OCI-M2 (cell line): ENCODE measurements around the gene ADCY4.

Experiments used
- DNase-seq: peaks from one replicate; lab custom pipeline; 2025; ENCODE audit not compliant: unreplicated experiment; lab: John Stamatoyannopoulos, UW

ADCY4 gene

DNA sequence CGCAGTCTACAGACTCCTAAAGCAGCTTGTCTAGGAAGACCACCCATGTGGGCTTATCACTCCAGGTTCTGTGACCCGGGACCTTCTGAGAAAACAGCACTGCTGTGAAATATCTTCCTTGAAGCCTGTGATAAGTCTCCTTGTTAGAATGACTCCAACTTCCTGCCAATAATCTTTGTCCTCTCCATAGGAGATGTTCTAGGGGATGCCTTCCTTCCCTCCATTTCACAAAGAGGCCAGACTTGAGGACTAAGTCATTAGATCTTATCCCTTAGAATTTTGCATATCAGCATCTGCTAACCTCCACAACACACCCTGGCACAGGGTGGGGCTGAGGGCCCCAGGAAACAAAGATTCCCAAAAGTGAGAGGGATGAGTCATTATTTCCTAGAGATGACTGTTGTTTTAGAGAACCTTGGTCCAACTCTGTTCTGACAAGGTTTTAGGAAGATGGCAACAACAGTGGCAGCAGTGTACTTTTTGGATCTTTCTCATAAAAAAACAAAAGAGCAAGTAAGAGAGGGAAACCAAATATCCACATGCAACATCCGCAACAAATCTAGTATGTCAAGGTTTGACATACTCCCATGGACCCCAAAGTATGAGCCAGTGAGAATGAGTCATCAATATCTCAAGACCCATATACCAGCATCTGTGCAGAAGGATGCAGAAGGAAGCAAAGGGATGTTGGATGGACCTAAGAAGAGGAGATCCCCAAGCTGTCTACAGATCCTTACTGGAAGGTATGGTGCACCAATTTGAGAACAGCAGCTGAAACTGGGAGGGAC lies 17.5 kb downstream of the ADCY4 start:
- no peak for DNase-seq

DNA sequence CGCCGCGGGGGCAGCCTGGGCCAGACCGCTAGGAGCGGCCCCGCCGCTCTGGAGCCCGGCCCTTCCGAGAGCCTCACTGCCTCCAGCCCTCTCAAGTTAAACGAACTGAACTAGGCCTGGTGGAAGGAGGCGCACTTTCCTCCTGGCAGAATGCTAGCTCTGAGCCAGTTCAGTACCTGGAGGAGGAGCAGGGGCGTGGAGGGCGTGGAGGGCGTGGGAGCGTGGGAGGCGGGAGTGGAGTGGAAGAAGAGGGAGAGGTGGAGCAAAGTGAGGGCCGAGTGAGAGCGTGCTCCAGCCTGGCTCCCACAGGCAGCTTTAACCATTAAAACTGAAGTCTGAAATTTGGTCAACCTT lies 18.3 kb downstream of the ADCY4 start:
- DNase-seq: no peak

DNA sequence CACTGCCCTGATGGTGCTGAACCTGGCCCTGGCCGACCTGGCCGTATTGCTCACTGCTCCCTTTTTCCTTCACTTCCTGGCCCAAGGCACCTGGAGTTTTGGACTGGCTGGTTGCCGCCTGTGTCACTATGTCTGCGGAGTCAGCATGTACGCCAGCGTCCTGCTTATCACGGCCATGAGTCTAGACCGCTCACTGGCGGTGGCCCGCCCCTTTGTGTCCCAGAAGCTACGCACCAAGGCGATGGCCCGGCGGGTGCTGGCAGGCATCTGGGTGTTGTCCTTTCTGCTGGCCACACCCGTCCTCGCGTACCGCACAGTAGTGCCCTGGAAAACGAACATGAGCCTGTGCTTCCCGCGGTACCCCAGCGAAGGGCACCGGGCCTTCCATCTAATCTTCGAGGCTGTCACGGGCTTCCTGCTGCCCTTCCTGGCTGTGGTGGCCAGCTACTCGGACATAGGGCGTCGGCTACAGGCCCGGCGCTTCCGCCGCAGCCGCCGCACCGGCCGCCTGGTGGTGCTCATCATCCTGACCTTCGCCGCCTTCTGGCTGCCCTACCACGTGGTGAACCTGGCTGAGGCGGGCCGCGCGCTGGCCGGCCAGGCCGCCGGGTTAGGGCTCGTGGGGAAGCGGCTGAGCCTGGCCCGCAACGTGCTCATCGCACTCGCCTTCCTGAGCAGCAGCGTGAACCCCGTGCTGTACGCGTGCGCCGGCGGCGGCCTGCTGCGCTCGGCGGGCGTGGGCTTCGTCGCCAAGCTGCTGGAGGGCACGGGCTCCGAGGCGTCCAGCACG lies 18.9 kb downstream of the ADCY4 start:
- no peak for DNase-seq

DNA sequence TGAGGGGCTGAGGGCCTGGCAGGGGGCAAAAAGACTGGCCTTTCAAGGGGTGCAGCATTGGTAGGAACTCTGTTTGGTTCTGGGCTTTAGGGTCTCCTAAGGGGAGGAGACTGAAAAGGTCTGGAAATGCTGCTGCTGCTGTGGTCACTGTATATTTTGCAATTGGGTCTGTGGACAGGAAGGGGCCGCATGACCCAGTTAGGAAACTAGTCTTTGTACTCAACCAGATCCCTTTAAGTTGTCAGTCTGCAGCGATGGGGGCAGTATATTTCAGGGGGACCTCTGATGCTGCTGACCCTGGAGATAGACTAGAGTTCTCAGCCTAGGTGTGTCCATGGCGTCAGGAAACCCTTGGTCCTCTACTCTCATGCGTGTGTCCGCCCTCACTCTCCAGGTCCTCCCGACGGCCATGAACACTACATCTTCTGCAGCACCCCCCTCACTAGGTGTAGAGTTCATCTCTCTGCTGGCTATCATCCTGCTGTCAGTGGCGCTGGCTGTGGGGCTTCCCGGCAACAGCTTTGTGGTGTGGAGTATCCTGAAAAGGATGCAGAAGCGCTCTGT lies 19.5 kb downstream of the ADCY4 start:
- no peak for DNase-seq

DNA sequence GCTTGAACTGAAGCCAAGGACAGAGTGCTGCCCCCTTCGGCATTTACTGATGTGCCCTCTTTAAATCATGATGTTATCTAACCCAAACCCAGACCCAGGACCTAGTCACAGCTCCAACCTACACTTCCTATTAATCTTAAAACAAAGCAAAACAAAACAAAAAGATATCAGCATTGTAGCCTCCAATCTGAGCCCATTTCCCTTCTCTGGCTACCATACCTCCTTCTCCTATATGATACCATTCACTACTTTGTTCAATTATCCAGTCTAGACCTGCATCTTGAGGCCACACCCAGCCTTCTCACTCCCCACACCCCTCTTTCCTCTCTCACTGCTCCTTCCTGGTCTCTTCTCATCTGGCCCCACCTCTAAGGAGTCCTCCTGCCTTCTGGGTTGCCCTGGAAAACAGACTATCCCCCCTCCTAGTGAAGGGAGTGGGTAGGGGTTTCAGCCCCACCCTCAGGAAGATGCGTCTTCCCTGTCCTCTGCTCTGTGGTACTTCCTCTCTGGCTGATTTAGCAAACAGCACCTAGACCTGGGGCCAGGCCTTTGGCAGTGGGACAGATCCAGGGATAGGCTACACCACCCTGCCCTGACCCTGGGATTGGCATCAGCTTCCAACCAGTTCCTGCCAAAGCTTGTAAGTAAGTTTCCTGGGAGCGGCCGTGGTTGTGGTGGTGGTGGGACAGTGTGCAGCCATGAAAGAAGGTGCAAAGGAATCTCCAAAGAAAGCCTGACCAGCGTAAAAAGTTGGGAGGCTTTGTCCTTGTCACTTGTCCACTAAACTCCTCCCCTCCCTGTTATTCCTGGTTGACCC lies 20.3 kb downstream of the ADCY4 start:
- DNase-seq: no peak

DNA sequence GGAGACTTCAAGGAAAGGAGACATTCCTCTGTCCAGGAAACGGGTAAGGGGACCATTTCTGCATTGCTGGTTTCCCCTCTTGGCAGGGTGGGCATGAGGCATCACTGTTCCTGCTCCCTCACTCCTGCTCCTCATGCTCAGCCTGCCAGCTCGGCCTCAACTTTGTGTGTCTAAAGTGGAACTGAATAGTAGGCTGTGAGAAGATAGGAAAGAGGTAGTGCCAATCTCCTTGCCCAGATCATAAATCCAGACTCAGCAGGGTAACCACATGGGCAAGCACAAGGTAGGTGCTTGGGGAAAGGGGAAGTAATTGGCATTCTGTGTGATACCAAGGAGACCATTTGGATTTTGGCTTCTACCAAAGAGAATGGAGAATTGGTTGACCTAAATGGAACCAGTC lies 21.0 kb downstream of the ADCY4 start:
- no peak for DNase-seq

DNA sequence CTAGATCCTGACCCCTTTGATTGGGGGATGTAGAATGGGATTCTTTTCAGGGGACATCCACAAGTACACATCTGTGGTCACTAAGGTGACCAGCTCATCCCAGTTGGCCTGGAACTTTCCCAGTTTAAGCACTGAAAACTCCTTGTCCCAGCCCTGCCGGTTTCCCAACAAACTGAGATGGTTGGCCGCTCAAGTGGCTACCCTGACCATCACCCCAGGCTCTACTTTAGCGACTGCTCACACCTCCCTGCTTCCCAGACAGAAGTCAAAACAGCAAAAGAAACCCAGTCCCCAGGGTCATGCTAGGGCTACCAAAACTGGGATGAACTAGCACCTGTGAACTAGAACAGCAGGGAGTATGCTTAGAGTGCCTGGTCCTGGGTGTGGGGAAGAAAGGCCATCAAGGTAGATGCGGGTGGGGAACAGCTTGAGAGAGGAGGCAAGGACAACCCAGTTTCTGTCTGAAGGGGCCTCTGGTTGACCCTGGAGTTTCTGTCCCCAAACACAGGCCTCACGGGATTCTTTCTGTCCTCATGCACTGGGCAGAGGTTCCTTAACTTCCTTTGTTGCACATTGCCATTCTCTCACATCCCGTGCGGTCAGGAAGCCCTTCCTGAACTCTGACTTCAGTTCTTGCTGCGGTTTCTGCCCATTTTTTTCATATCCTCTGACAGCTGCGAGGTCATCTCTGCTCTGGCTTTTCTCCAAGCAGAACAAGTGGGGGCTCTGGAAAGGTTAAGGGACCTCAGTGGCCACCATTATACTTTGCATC lies 21.9 kb downstream of the ADCY4 start:
- DNase-seq: no peak

DNA sequence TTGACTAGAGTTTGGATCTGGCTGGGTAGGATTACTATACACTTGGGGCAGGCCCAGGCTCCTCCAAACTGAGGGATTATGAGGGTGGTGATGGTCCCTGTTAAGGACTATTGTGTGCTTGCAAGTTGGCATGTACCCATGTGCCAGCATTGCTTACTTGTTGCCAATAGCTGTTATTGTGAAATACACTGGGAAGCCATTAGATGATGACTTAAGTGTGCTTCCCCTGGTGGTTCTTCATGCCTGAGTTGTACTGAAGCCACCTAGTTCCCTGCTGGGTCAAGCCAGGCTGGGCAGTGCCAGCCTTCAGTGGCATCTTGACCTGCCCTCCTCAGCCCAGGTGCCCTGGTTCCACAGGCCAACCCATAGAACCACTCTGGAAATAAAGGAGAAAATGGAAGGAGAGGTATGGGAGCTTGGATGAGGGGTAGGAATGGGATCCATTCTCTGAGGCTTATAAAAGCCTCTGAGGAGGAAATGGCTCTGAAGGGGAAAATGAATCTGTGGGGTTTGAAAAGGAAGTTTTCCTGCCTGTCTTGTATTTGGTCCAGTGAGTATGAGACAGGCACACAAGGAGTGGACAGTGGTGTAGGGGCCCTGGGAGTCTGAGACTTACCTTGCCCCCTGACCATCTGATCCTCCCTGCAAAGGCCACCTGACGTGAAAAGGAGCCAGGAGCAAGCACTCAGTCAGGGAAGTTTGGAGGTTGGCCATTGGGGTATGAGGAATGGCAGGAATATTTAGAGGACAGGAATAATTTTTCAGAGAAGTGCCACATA lies 22.8 kb downstream of the ADCY4 start:
- DNase-seq: no peak

DNA sequence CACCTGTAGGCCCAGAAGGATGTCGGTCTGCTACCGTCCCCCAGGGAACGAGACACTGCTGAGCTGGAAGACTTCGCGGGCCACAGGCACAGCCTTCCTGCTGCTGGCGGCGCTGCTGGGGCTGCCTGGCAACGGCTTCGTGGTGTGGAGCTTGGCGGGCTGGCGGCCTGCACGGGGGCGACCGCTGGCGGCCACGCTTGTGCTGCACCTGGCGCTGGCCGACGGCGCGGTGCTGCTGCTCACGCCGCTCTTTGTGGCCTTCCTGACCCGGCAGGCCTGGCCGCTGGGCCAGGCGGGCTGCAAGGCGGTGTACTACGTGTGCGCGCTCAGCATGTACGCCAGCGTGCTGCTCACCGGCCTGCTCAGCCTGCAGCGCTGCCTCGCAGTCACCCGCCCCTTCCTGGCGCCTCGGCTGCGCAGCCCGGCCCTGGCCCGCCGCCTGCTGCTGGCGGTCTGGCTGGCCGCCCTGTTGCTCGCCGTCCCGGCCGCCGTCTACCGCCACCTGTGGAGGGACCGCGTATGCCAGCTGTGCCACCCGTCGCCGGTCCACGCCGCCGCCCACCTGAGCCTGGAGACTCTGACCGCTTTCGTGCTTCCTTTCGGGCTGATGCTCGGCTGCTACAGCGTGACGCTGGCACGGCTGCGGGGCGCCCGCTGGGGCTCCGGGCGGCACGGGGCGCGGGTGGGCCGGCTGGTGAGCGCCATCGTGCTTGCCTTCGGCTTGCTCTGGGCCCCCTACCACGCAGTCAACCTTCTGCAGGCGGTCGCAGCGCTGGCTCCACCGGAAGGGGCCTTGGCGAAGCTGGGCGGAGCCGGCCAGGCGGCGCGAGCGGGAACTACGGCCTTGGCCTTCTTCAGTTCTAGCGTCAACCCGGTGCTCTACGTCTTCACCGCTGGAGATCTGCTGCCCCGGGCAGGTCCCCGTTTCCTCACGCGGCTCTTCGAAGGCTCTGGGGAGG lies 23.9 kb downstream of the ADCY4 start, which contains the start of gene LTB4R:
Gene LTB4R (plus strand): TSS at position 857 of the 959 bp plus-strand sequence. CDS start 4,150 bp downstream, outside the sequence.
- DNase-seq: no peak

DNA sequence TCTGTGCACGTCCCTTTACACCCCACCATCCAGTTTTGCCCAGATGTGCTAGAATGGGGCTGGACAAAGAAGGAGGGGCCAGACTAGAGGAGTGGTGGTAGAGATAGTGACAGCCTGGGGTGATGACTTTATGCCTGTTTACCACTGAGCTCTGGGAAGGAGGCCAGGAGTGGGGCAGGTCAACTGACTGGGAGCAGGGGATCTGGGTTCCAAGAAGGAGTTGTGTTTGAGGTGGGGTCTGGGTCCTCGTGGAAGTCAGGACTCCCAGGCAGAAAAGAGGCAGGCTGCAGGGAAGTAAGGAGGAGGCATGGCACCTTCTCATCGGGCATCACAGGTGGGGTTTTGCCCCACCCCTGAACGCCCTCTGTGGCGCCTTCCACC lies 24.6 kb downstream of the ADCY4 start:
- DNase-seq: no peak

DNA sequence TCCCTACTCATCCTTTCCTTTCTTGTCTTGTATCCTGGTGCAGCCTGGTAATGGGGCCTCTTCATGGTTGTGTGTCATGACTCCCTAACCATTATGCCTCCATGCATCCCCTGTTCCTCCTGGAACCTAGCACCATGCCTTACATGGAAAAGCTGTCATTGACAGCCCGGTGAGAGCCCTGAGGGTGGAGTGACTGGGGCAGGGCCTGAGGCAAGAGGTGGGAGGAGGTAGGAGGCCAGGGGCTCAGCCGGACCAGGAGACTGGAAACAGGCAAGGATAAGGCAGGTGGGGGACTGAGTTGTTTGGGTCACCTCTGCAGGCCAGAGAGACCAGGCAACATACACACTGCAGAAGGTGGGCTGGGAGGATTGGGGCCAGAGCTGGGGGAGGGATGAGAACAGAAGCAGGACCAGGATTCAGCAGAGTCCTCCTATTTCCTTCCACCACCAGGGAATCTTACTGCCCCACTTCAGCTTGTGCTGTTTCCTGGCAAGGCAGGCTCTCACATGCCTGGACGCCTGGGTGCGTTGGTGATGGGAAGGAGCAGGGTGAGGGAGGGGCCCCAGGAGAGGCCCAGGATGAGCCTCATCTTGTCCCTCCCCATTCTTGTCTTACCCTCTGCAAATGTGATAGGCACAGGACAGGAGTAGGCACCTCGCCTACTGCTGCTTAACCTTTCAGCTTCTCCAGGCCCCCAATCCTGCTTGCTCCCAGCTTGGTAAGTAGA lies 25.2 kb downstream of the ADCY4 start, which contains the start of gene LTB4R2:
Gene LTB4R2 (plus strand): TSS at position 603 of the 727 bp plus-strand sequence. CDS start 525 bp downstream, outside the sequence.
- DNase-seq: no peak

DNA sequence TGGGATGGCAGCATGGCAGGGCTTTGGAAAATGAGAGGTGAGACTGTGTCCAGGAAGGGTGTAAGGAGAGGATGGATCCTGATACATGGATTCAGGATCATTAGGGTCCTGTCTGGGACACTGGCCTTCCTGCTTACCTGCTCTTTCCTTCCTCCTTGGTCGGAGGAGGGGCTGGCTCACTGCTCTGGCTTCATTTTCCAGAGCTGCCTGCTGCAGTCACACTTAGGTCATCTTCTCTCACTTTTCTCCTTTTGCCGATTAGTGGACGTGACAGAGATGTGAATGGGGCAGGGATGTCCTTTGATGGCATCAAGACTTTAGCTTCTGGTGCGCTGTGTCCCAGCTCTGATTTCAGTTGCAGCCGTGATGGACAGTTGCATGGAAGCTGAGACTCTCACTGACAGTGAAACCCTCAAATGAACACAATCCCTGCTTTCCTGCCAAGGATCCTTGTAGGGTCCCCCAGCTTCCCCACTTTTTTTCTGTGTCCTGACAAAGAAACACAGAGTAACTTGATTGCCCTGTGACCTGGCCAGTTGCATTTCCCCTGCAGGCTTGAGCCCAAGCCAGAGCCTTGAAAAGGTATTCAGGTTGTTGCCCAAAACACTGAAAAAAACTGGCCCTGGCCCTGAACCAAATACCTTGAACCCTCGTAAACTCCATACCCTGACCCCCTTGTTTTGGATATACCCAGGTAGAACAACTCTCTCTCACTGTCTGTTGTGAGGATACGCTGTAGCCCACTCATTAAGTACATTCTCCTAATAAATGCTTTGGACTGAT lies 26.3 kb downstream of the ADCY4 start:
- DNase-seq: no peak

DNA sequence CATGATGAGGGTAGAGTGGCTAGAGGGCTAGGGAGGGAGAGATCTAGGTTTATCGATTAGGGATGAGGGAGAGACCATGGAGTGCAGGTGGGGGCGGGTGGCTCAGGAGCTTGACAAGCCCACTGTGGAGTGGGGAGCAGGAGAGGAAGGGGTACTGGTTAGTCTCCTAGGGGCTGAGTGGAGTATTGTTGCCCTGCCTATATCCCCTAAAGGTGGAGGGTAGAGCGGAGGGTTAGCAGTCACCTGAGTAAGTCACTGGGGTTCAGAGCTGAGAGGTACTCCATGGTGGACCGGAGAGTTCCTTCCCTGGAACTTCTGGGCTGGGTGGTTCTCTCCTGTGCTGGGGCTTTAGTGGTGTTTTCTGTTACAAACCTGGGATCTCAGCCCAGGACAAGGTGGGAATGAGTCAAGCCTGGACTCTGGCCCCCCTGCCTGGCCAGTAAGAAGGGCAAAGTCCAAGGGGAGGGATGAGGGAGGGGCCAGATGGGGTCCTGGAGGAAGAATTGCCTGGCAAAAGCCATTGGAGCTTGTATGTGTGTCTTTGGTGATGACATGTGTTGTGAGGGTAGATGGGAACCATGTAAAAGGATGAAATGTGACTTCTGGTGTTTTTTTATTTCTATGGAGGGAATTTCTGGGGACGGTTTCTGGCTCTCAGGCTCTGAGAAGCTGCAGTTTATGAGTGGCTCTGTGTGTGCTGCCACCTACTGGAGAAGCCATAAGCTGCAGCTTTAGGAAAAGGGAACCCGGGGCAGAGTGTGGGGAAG lies 27.1 kb downstream of the ADCY4 start, which contains the start of gene CIDEB:
Gene CIDEB (minus strand): TSS at position 403 of the 767 bp plus-strand sequence. CDS start 119 bp downstream, at position 284.
- DNase-seq: no peak

DNA sequence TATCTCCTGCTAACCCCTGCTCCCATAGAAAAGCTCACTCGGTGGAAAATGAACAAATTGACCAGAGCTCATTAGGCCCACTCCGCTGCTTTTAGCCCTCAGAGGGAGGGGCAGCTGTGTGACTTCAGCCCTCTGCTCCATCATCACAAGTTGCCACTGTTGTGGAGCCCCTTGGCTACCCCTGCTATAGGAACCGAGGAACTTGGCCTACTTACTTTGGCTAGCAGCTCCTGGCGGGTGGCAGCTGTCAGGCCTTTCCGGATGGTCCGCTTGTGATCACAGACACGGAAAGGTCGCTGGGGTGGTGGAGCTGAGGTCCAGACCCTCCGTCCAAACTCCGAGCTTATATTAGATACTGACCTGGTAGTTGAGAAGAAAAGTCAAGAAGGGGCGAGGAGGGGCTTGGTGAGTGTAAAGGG lies 27.7 kb downstream of the ADCY4 start:
- DNase-seq: no peak

DNA sequence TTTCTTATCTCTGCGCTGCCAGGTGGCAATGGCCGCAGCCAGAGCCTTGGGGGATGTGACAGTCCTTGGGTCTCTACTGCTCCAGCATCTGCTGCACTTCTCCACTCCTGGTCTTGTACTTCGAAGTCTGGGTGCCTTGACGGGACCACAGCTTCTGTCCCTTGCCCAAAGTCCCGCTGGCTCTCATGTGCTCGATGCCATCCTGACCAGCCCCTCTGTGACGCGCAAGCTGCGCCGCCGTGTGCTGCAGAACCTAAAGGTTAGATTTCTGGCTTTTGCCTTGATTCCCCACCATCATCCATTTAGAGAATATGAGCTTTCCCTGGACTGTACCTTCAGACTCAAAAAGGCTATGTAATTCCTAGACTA lies 30.9 kb downstream of the ADCY4 start:
- no peak for DNase-seq

DNA sequence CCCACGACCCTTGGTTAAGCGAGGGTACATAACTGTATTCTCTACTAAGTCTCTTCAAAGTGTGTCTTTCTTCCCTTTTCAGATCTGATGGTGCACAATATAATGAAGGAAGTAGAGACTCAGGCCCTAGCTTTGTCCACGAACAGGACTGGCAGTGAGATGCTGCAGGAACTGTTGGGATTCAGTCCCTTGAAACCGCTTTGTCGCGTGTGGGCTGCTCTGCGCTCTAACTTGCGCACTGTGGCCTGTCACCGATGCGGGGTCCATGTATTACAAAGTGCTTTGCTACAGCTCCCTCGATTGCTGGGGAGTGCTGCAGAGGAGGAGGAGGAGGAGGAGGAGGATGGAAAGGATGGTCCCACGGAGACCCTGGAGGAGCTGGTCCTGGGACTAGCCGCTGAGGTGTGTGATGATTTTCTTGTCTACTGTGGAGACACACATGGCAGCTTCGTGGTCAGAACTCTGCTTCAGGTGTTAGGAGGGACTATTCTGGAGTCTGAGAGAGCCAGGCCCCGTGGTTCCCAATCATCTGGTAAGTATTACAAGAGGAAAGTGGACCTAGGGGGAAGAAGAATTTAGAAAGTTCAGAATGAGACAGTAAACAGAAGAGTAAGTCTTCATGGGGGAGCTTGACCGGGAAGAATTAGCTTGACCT lies 34.4 kb downstream of the ADCY4 start:
- no peak for DNase-seq
